NCI-H446 (cell line): Measurements from ENCODE around the gene RICTOR.
"Not testable (repeated sequence)": the region's sequence is repeated elsewhere in the genome, so short reads cannot be mapped to it uniquely, and the experiment has no call there.

Source experiments
- DNase-seq, 2 experiments: peaks; one replicate each; lab custom pipeline; 2025; lab: John Stamatoyannopoulos, UW

Gene RICTOR

GRCh38 chr5:39058178-39058921, 15.8 kb downstream of the RICTOR start:
- no peak for DNase-seq

- DNase-seq: no peak
Measured at GRCh38 chr5:39057734-39058133, 16.5 kb downstream of the RICTOR start.

- no peak for DNase-seq
Measured at GRCh38 chr5:39055768-39056398, 18.3 kb downstream of the RICTOR start.

GRCh38 chr5:39055027-39055767, 19.0 kb downstream of the RICTOR start:
- no peak for DNase-seq

DNA sequence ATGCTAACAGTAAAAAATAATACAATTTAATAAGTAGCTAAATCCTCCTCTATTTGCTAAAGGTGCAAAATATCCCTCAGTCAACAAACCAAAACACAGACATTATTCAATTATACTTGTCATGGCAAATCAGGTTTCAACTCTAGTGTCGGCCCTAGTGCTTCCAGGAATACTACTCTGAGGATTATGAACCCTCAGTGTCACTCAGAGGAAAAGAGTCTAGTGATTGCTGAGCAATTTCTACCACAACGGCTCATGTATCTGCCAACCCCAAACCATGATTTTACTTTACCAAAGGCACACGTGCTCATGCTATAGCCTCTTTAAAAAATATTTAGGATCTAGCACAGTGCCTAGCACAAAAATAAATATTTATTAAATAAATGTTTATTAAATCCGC, 21.0 kb downstream of the RICTOR start:
- no peak for DNase-seq

- no peak for DNase-seq
Measured at GRCh38 chr5:39052141-39052540, 22.1 kb downstream of the RICTOR start.

GRCh38 chr5:39049315-39049714, 24.9 kb downstream of the RICTOR start:
- no peak for DNase-seq

- DNase-seq: no peak
Measured at GRCh38 chr5:39040875-39041274, 33.3 kb downstream of the RICTOR start.

DNA sequence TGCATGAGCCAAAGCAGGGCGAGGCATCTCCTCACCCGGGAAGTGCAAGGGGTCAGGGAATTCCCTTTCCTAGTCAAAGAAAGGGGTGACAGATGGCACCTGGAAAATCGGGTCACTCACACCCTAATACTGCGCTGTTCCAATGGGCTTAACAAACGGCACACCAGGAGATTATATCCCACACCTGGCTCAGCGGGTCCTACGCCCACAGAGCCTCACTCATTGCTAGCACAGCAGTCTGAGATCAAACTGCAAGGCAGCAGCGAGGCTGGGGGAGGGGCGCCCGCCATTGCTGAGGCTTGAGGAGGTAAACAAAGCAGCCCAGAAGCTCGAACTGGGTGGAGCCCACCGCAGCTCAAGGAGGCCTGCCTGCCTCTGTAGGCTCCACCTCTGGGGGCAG, 39.7 kb downstream of the RICTOR start:
- not testable (repeated sequence) for DNase-seq

DNA sequence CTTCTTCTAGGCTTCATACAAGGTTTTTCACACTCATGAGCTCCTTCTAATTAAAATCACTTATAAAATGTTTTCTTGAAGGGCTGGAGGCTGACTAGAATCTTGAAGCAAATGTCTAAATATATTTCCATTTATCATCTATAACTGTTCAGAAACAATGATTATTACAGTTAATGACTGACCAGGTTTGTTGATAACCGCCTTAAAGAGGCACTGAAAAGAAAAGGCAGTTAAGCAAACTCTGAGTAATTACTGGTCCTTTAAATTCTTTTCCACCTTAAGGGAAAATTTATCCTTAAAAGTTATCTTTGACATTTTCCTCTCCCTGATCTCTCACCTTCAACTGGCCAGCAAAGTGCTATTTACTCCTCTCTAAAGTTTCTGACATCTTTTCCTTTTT, 43.2 kb downstream of the RICTOR start:
- no peak for DNase-seq

DNA sequence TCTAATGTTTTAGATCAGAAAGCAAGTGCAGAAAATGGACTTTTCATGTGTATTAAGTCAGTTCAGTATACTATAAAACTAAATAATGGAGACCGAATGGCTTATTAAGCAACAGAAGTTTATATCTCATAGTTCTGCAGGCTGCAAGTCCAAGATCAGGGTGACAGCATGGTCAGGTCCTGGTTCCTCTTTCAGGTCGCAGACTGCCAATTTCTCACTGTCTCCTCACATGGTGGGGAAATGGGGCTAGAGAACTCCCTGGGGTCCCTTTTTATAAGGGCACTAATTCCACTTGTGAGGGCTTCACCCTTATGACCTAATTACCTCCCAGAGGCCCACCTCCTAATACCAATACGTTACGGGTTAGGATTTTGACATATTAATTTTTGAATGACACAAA, 48.7 kb downstream of the RICTOR start:
- no peak for DNase-seq

GRCh38 chr5:39024884-39025283, 49.3 kb downstream of the RICTOR start:
- DNase-seq: no peak

DNA sequence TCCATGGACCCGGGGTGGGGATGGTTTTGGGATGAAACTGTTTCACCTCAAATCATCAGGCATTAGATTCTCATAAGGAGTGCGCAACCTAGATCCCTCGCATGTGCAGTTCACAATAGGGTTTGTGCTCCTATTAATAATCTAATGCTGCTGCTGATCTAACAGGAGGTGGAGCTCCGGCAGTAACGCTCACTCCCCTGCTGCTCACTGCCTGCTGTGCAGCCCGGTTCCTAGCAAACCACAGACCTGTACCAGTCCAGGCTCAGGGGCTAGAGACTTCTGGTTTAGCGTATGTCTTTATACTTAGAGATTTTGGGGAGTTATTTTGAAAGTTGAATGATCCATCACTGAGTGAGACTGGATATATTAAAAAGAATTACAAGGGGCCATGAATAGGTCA, 50.2 kb downstream of the RICTOR start:
- no peak for DNase-seq

DNA sequence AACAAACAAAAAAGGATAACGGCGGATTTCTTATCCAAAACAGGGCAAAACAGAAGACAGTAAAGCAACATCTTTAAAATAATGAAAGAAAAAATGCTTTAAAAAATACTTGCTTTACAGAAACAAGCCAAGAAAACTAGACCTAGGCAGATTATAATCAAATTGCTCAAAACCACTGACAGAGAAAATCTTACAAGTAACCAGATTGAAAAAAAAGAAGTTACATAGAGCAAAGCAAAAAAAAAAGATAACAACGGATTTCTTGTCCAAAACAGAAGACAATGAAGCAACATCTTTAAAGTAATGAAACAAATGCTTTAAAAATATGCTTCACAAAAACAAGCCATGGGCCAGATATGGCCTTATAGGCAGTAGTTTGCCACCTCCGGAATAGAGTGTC, 51.1 kb downstream of the RICTOR start:
- no peak for DNase-seq

DNA sequence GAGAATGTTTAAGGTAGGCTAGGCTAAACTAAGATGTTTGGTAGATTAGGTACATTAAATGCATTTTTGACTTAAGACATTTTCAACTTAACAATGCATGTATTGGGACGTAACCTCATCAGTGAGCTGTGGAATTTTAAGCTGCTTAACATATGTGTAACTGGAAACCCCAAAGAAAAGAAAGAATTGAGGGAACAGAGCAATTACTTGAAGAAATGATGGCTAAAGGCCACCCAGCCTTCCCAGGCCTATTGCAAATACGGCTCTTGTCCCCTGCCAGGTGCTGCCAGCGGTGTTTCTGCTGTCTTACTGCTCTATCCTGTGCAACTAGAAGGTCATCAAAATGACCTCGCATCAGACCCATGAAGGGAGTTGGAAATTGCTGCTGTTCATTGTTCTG, 52.0 kb downstream of the RICTOR start:
- DNase-seq: no peak

DNA sequence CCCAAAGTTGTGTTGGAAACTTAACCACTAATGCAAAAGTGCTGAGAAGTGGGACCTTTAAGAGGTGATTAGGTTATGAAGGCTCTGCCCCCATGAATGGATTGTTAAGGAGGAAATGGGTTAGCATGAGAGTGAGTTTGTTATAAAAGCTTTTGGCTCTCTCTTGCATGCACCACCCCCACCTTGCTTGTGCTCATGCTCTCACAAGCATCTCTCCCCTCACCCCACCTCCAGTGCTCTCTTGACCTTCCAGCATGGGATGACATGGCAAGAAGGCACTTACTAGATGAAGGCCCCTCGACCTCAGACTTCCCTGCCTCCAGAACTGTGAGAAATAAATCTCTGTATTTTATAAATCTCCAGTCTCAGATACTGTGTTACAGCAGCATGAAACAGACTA, 52.8 kb downstream of the RICTOR start:
- no peak for DNase-seq

- DNase-seq: no peak
Measured at GRCh38 chr5:39020458-39020857, 53.7 kb downstream of the RICTOR start.

GRCh38 chr5:39019254-39019653, 54.9 kb downstream of the RICTOR start:
- no peak for DNase-seq

GRCh38 chr5:39017504-39017903, 56.7 kb downstream of the RICTOR start:
- DNase-seq: no peak

DNA sequence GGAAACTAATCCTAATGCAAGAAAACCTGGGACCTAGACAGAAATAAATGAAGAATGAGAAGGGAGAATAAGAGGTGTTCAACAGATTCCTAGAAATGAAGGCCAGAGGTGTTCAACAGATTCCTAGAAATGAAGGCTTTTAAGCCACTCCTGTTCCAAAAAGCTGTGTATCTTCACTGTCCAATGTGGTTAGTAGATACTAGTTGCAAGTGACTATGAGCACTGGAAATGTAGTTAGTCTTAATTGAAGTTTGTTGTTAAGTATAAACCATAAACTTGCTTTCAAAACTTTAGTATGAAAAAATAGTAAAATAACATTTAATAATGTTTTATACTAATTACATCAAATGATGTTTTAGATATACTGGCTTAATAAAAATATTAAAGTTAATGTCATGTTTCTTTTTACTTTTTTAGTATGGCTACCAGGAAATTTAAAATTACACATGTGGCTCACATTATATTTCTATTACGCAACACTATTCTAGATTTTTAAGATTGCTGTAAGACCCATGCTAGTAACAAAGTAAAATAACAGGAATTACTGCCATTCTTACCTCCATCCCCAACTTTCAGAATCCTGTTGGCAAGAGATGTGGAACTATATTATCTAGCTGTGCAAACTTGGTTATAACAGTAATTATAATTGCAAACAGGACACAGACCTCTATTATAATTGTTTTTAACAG, 57.5 kb downstream of the RICTOR start:
- DNase-seq: no peak

DNA sequence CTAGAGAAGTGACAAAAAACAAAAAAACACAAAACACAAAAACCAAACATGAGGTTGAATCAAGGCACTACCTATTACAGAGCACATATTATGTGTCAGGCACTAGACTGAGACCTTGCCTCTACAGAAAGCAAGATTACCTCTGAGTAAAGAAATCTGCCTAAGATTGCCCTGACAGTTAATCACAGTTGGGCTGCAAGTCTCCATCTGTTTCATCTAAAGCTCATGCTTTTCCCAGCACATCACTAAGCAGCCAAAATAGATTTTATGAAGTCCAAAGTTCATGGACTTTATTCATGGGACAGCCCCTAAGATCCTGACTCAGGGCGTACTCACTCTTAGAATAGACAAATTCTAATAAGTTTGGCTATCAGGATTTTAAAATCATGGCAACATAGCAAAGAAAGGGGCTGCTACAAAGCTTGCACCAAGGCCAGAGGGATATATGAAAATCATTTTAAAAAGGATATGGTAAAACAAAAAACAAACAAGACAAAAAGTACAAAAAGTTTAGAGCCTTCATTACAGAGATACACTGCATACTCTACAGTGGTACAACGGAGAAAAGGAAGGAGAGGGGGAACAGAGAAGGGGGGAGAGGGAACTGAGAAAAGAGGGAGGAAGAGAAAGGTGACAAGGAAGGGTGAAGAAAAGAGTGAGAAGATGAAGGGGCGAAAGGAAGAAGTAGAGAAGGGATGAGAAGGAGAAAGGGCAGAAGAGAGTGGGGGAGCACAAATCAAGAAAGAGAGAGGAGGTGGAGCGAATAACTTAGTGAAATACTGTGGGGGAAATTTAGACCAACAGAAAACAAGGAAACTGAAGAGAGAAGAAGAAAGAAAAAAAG, 58.2 kb downstream of the RICTOR start:
- DNase-seq: no peak

DNA sequence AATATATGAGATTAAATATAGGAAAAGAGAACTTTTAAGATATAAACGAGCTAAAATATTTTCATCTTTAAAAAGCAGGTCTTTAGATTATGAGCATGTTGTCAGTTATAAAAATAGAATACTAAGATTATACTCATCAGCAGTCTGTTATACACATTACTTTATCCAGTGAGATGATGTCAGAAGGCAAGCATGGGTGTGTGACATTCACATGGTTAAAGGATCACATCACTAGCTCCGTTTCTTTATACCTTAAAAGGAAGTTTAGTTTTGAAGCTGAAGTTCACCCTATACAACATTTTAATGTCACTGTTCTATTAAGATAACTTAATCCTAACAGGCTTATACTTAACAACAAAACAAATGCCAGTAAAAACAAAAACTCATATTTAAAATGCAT, 59.6 kb downstream of the RICTOR start:
- no peak for DNase-seq
